ENCODE measurements around the gene TSPAN18. TPM values are rescaled to one million over a fixed set of nuclear protein-coding genes. Genes with fewer than 3 reads are reported as not detected.
A peak's percentile ranks its signal among the peaks of the same experiment; 100 is the strongest.

The TSPAN18 gene
- total and polyA plus RNA-seq, 2 donors from 2014 or later, result 13.8 to 38.1 TPM

- no peak overlapping the region for H3K4me3 ChIP-seq (ENCODE audit: low read length in 3 of 3)
- no peak overlapping the region for H3K9ac ChIP-seq (ENCODE audit: low read length in 3 of 3)
- peaks cover 0 to 7% (median 0%) of the 10 kb centered on the region in 3 donors for H3K9me3 ChIP-seq (ENCODE audit: control insufficient read depth in 2 of 3, insufficient read depth in 1 of 3, low read length in 3 of 3)
- TF ChIP-seq CTCF (IDR thresholded peaks at IDR 0.05; ENCODE audit: borderline replicate concordance, extremely low read depth, insufficient read depth), result no peak
- no peak overlapping the region for H3K27ac ChIP-seq (ENCODE audit: low read depth in 2 of 2, low read length in 2 of 2)
- H3K36me3 ChIP-seq (ENCODE audit: control insufficient read depth in 2 of 3, insufficient read depth in 3 of 3, low read length in 3 of 3), result no peaks in the 10 kb centered on the region
- DNase-seq, result peak in 2 of 5 donors; percentile 31 to 34
- no peak for FAIRE-seq
- H3K4me1 ChIP-seq (ENCODE audit: control insufficient read depth in 2 of 3, insufficient read depth in 2 of 3, low read depth in 1 of 3, low read length in 3 of 3), result no peaks in the 10 kb centered on the region
- intact Hi-C loops (cut with DNase I), result no loop called here
- H3K27me3 ChIP-seq (ENCODE audit: control insufficient read depth, insufficient read depth, low read length), result no peaks in the 10 kb centered on the region
Measured at GRCh38 chr11:44823868-44824267, 97.1 kb downstream of the TSPAN18 start.

- no peak overlapping the region for H3K9ac ChIP-seq (ENCODE audit: low read length in 3 of 3)
- no peaks in the 10 kb centered on the region for H3K36me3 ChIP-seq (ENCODE audit: control insufficient read depth in 2 of 3, insufficient read depth in 3 of 3, low read length in 3 of 3)
- H3K9me3 ChIP-seq (ENCODE audit: control insufficient read depth in 2 of 3, insufficient read depth in 1 of 3, low read length in 3 of 3), result peaks cover 0 to 7% (median 0%) of the 10 kb centered on the region in 3 donors
- H3K4me1 ChIP-seq (ENCODE audit: control insufficient read depth in 2 of 3, insufficient read depth in 2 of 3, low read depth in 1 of 3, low read length in 3 of 3), result no peaks in the 10 kb centered on the region
- peak overlapping the region in 1 of 2 donors; percentile 14 for H3K27ac ChIP-seq (ENCODE audit: low read depth in 2 of 2, low read length in 2 of 2)
- no peak for TF ChIP-seq CTCF (IDR thresholded peaks at IDR 0.05; ENCODE audit: borderline replicate concordance, extremely low read depth, insufficient read depth)
- no peak overlapping the region for H3K4me3 ChIP-seq (ENCODE audit: low read length in 3 of 3)
- DNase-seq (peak in 4 of 5 donors; percentile 48 to 79 (median 59)), FAIRE-seq (no peak)
- intact Hi-C loops (cut with DNase I), result no loop called here
- no peaks in the 10 kb centered on the region for H3K27me3 ChIP-seq (ENCODE audit: control insufficient read depth, insufficient read depth, low read length)
Measured at GRCh38 chr11:44824300-44824704, 97.5 kb downstream of the TSPAN18 start.

- DNase-seq, result no peak
- no peak for FAIRE-seq
Measured at GRCh38 chr11:44825058-44825785, 98.5 kb downstream of the TSPAN18 start.

More at GRCh38 chr11:44825058-44825785, 98.5 kb downstream of the TSPAN18 start:
- no peaks in the 10 kb centered on the region for H3K4me1 ChIP-seq (ENCODE audit: control insufficient read depth in 2 of 3, insufficient read depth in 2 of 3, low read depth in 1 of 3, low read length in 3 of 3)
- no peak overlapping the region for H3K9ac ChIP-seq (ENCODE audit: low read length in 3 of 3)
- peaks cover 0 to 7% (median 0%) of the 10 kb centered on the region in 3 donors for H3K9me3 ChIP-seq (ENCODE audit: control insufficient read depth in 2 of 3, insufficient read depth in 1 of 3, low read length in 3 of 3)
- no peak overlapping the region for H3K4me3 ChIP-seq (ENCODE audit: low read length in 3 of 3)
- no peaks in the 10 kb centered on the region for H3K27me3 ChIP-seq (ENCODE audit: control insufficient read depth, insufficient read depth, low read length)
- no peaks in the 10 kb centered on the region for H3K36me3 ChIP-seq (ENCODE audit: control insufficient read depth in 2 of 3, insufficient read depth in 3 of 3, low read length in 3 of 3)
- no peak overlapping the region for H3K27ac ChIP-seq (ENCODE audit: low read depth in 2 of 2, low read length in 2 of 2)
- TF ChIP-seq CTCF (IDR thresholded peaks at IDR 0.05; ENCODE audit: borderline replicate concordance, extremely low read depth, insufficient read depth), result no peak
- intact Hi-C loops (cut with DNase I), result no loop called here
